K562 (cell line): Measurements from ENCODE around the gene FOXJ3. TPM values are rescaled to one million over a fixed set of nuclear protein-coding genes. Genes with fewer than 3 reads are reported as not detected.

ENCODE experiments used
- ATAC-seq: fragments of 200-7000 bp; cut with Tn5 transposase; 3 replicates; pipeline ENCODE4 v1.9.1; 2020; ENCODE audit warnings: moderate library complexity
- BruUV-seq: library from RNA; stranded (reverse); fragments of 400-500 nt; replicated peaks from 2 replicates; lab custom pipeline; 2021; lab: Mats Ljungman, UMichigan
- CTCF ChIA-PET: fragments of 300-600 bp; formaldehyde crosslinking; extraction: SDS; loops from one replicate; lab custom pipeline; 2021; ENCODE audit warnings: low intra/inter-chr PET ratio; lab: Yijun Ruan, JAX
- POLR2A ChIA-PET: fragments of 300-600, 350-650 bp; sonication (Branson Sonifier 250); formaldehyde crosslinking; extraction: SDS; loops from one replicate; lab custom pipeline; 2021; ENCODE audit warnings: antibody characterized with exemption, inconsistent platforms; lab: Yijun Ruan, JAX
- DNase-seq, 4 experiments: peaks; one replicate each; pipeline versions ENCODE4 v3.0.0 to v3.0.0-alpha.2; 2011 to 2018; ENCODE audit warnings: low spot score in 3 of 4, mixed read lengths in 3 of 4; ENCODE audit errors: extremely low read depth in 1 of 4
- FAIRE-seq: peaks from 2 replicates; lab custom pipeline; 2011; peaks lifted over from hg19 to GRCh38; lab: Jason Lieb, UNC
- H2AFZ ChIP-seq: 2 replicates; pipeline ENCODE4 v1.6.0; 2011; ENCODE audit warnings: low read depth, low read length, control low read depth, inconsistent platforms
- H3K27ac ChIP-seq: fragments of 200-600 bp; 3 replicates; pipeline ENCODE4 v1.8.0; 2011; ENCODE audit warnings: low read depth, mild to moderate bottlenecking, control low read depth, inconsistent platforms, low read length, moderate library complexity, mixed read lengths; ENCODE audit errors: extremely low read depth
- H3K27me3 ChIP-seq, 2 experiments: fragments of 300-600 bp in 1 of 2; 2 replicates in 1 of 2; 3 replicates in 1 of 2; pipeline versions ENCODE4 v1.6.0 to v1.8.0; 2011; ENCODE audit warnings: inconsistent platforms in 2 of 2, low read length in 2 of 2, mild to moderate bottlenecking in 1 of 2, mixed read lengths in 1 of 2, moderate library complexity in 1 of 2; ENCODE audit not compliant: control insufficient read depth in 2 of 2, insufficient read depth in 2 of 2
- H3K36me3 ChIP-seq: fragments of 300-600 bp; 3 replicates; pipeline ENCODE4 v1.8.0; 2011; ENCODE audit warnings: mild to moderate bottlenecking, low read length, inconsistent platforms; ENCODE audit not compliant: control insufficient read depth, insufficient read depth
- H3K4me1 ChIP-seq, 2 experiments: fragments of 200-600 bp in 1 of 2; replicated peaks in 1 of 2; 2 replicates in 1 of 2; 3 replicates in 1 of 2; pipeline versions ENCODE4 v1.5.1 to v1.8.0; 2011; ENCODE audit warnings: inconsistent platforms in 2 of 2, low read length in 2 of 2, mild to moderate bottlenecking in 1 of 2, mixed read lengths in 1 of 2, moderate library complexity in 1 of 2; ENCODE audit not compliant: control insufficient read depth in 2 of 2, insufficient read depth in 2 of 2
- H3K4me2 ChIP-seq: 2 replicates; pipeline ENCODE4 v1.6.1; 2011; ENCODE audit warnings: low read length, control low read depth, inconsistent platforms, mixed read lengths; ENCODE audit not compliant: insufficient read depth
- H3K4me3 ChIP-seq: fragments of 200-600 bp; sonication (generic), shearing (Covaris generic); 2 replicates; pipeline ENCODE4 v1.5.1; 2016; ENCODE audit warnings: control low read depth, inconsistent platforms
- H3K79me2 ChIP-seq: fragments of 200-600 bp; 3 replicates; pipeline ENCODE4 v1.8.0; 2011; ENCODE audit warnings: low read length, inconsistent platforms; ENCODE audit not compliant: control insufficient read depth, insufficient read depth
- H3K9ac ChIP-seq, 2 experiments: 2 replicates each; pipeline versions ENCODE4 v1.6.0 to v1.6.1; 2011; ENCODE audit warnings: low read depth in 2 of 2, low read length in 2 of 2, control low read depth in 1 of 2, inconsistent platforms in 1 of 2, mild to moderate bottlenecking in 1 of 2, mixed read lengths in 1 of 2; ENCODE audit not compliant: insufficient read depth in 1 of 2
- H3K9me1 ChIP-seq: one replicate; pipeline ENCODE4 v1.6.0; 2011; ENCODE audit warnings: inconsistent platforms, mild to moderate bottlenecking, low read length, moderate library complexity; ENCODE audit not compliant: control insufficient read depth, insufficient read depth
- H3K9me3 ChIP-seq: replicated peaks from 2 replicates; pipeline ENCODE4 v1.5.1; 2011; ENCODE audit warnings: low read depth, low read length, inconsistent platforms; ENCODE audit not compliant: control insufficient read depth, insufficient read depth
- H4K20me1 ChIP-seq: replicated peaks from 2 replicates; pipeline ENCODE4 v1.6.1; 2011; ENCODE audit warnings: low read length, inconsistent platforms, mixed read lengths; ENCODE audit not compliant: control insufficient read depth, insufficient read depth
- CEBPZ ChIP-seq: fragments of 150-350 bp; IDR thresholded peaks from 2 replicates; pipeline ENCODE4 v1.6.1; 2014; ENCODE audit warnings: low read depth, mild to moderate bottlenecking, low read length, borderline replicate concordance
- SAFB2 ChIP-seq: fragments of 200-400 bp; formaldehyde crosslinking; IDR thresholded peaks from 2 replicates; pipeline ENCODE4 v1.6.1; 2018; ENCODE audit warnings: borderline replicate concordance, low read length, low read depth, moderate library complexity; ENCODE audit not compliant: severe bottlenecking
- ZBTB40 ChIP-seq, 2 experiments: fragments of 450-650 bp in 1 of 2; sonication (generic) in 1 of 2; formaldehyde crosslinking in 1 of 2; IDR thresholded peaks; 2 replicates each; pipeline versions ENCODE4 v1.7.1 to v1.9.0; 2016 to 2022; ENCODE audit warnings: inconsistent platforms in 1 of 2, mild to moderate bottlenecking in 1 of 2, missing genetic modification reagents in 1 of 2
- WGBS: fragments of 100-300 bp; shearing (Covaris generic); methylation state at CpG from one replicate; pipeline ENCODE4 v1.1.6; 2016; ENCODE audit warnings: low coverage, mixed read lengths; ENCODE audit not compliant: insufficient coverage; ENCODE audit errors: missing lambda C conversion rate; 5-methylcytosine and 5-hydroxymethylcytosine counted together
- in situ Hi-C: fragments of 300-500 bp; cut with MboI; formaldehyde crosslinking; loops from 4 replicates; pipeline ENCODE4 v1.15.0; 2018; ENCODE audit warnings: inconsistent platforms, mixed read lengths
- intact Hi-C: fragments of 100-400 bp; cut with micrococcal nuclease; formaldehyde crosslinking; loops from 2 replicates; pipeline ENCODE4 v1.14.2; 2022
- polyA plus RNA-seq, 8 experiments: library from polyadenylated mRNA; depleted of rRNA in 4 of 8; stranded (reverse) in 5 of 8; unstranded in 3 of 8; fragments of >200 nt; fragmentation: Nextera tagmentation in 2 of 8; fragmentation: Illumina TruSeq in 1 of 8; extraction: Ambion mirVana in 2 of 8; extraction: Trizol in 1 of 8; gene quantifications; 2 replicates each; pipeline versions ENCODE4 v1.2.1 to v1.2.3, GENCODE V29; 2011 to 2014; ENCODE audit warnings: inconsistent platforms in 1 of 8, missing spikeins in 1 of 8
- total RNA-seq, 7 experiments: library from RNA; depleted of rRNA in 6 of 7; stranded (reverse); fragments of >200 nt in 6 of 7; fragmentation: Illumina TruSeq in 2 of 7; extraction: Trizol in 2 of 7; gene quantifications; 2 replicates each; pipeline versions ENCODE4 v1.2.1 to v1.2.3, GENCODE V29; 2011 to 2021; ENCODE audit warnings: low replicate concordance in 1 of 7

FOXJ3 gene
- total and polyA plus RNA-seq, 9 of the 15 experiments (the other 6 are each of a cell fraction or from before 2014, with no cell fraction given) = 8.7 to 35.3 (median 23.4) TPM

- H3K27me3 ChIP-seq = peaks cover 24 to 46% of the 10 kb centered on the region in 2 experiments; a peak in 4 of 5 replicates
- H3K9ac ChIP-seq = no peak overlapping the region
- POLR2A ChIA-PET = interaction anchor here (0.5 to 0.7 kb wide), 2 partner anchors 273 to 388 kb away, joined by 3 read pairs; no protein-coding TSS in a partner anchor
- ATAC-seq (no peak), DNase-seq (no peak)
- in situ Hi-C loops = loop anchor here (25.0 kb wide), 1 partner anchor 322 kb away; no protein-coding TSS in a partner anchor
- BruUV-seq = no TSS peak
- H3K4me1 ChIP-seq = no peaks in the 10 kb centered on the region
- no peaks in the 10 kb centered on the region for H3K9me3 ChIP-seq
- TF ChIP-seq ZBTB40 (IDR thresholded peaks at IDR 0.05) (peak; percentile 84), ZBTB40 (CRISPR knock-in tag; IDR thresholded peaks at IDR 0.05) (peak; percentile 68), SAFB2 (no peak), CEBPZ (no peak)
- TF ChIP-seq, all 486 proteins: peak for 1
- Histone ChIP-seq H3K4me3 (no peak overlapping the region), H3K27ac (no peak overlapping the region), H3K9me1 (no peaks in the 10 kb centered on the region), H2AFZ (no peak overlapping the region), H3K79me2 (no peaks in the 10 kb centered on the region), H4K20me1 (no peaks in the 10 kb centered on the region), H3K4me2 (no peak overlapping the region), H3K36me3 (no peaks in the 10 kb centered on the region)
- intact Hi-C loops = loop anchor here (10.0 kb wide), 1 partner anchor 319 kb away; no protein-coding TSS in a partner anchor
- no peak for FAIRE-seq
- CTCF ChIA-PET = no interaction called here
- under 1% methylated on average over 10 of the region's 10 CpGs for WGBS
Measured at GRCh38 chr1:42133809-42134526, 201.1 kb downstream of the FOXJ3 start.
